SK-N-SH (cell line): ENCODE data around the gene MYOM3.

Experiments used
- ELF1 ChIP-seq: IDR thresholded peaks from 2 replicates; pipeline ENCODE4 v1.4.0; 2012
- EP300 ChIP-seq, 2 experiments: IDR thresholded peaks; 2 replicates each; pipeline versions ENCODE4 v1.4.0 to v1.6.1; 2012; ENCODE audit warnings: borderline replicate concordance in 1 of 2, low read depth in 1 of 2, low read length in 1 of 2
- EZH2phosphoT487 ChIP-seq: fragments of 200-600 bp; sonication (generic); IDR thresholded peaks from 2 replicates; pipeline ENCODE4 v1.6.1; 2017; ENCODE audit warnings: low read depth, mixed run types, mild to moderate bottlenecking, antibody characterized with exemption, moderate library complexity, borderline replicate concordance

GRCh38 chr1:24060482-24060881 is 51.5 kb downstream of the MYOM3 start:
- TF ChIP-seq EZH2phosphoT487 (no peak), EP300 (IDR thresholded peaks at IDR 0.05; ENCODE audit: borderline replicate concordance in 1 of 2, low read depth in 1 of 2, low read length in 1 of 2) (no peak), ELF1 (no peak)
